HepG2 (cell line): Measurements from ENCODE around the gene ECE2. TPM values are rescaled to one million over a fixed set of nuclear protein-coding genes. Genes with fewer than 3 reads are reported as not detected.

Experiments used
- ATF7-NPFF ChIP-seq: sonication (generic); formaldehyde crosslinking; IDR thresholded peaks from 2 replicates; pipeline ENCODE4 v1.8.1; 2023; ENCODE audit warnings: mild to moderate bottlenecking, low read depth, missing genetic modification reagents, moderate library complexity
- ELF4 ChIP-seq: sonication (generic); formaldehyde crosslinking; IDR thresholded peaks from 2 replicates; pipeline ENCODE4 v1.5.0; 2020; ENCODE audit warnings: missing genetic modification reagents, mild to moderate bottlenecking, moderate library complexity, borderline replicate concordance
- EP300 ChIP-seq, 3 experiments: sonication (generic) in 1 of 3; formaldehyde crosslinking in 1 of 3; IDR thresholded peaks; 2 replicates each; pipeline versions ENCODE4 v1.5.1 to v1.6.1; 2011 to 2020; ENCODE audit warnings: low read depth in 2 of 3, low read length in 2 of 3, borderline replicate concordance in 1 of 3, improper control_type of control experiment in 1 of 3, mild to moderate bottlenecking in 1 of 3, missing genetic modification reagents in 1 of 3, moderate library complexity in 1 of 3
- KLF15 ChIP-seq: sonication (generic); formaldehyde crosslinking; IDR thresholded peaks from 2 replicates; pipeline ENCODE4 v1.8.1; 2023; ENCODE audit warnings: borderline replicate concordance, mild to moderate bottlenecking, inconsistent platforms, missing genetic modification reagents, mixed read lengths
- MXD4 ChIP-seq: IDR thresholded peaks from 2 replicates; pipeline ENCODE4 v1.6.1; 2016; ENCODE audit warnings: mild to moderate bottlenecking, missing biosample characterization, missing genetic modification reagents
- SMAD9 ChIP-seq: sonication (generic); formaldehyde crosslinking; IDR thresholded peaks from 2 replicates; pipeline ENCODE4 v1.5.1; 2020; ENCODE audit warnings: mild to moderate bottlenecking, missing genetic modification reagents
- SP1 ChIP-seq, 2 experiments: fragments of 450-650 bp in 1 of 2; sonication (generic) in 1 of 2; formaldehyde crosslinking in 1 of 2; IDR thresholded peaks; 2 replicates each; pipeline versions ENCODE4 v1.4.0 to v1.6.1; 2016 to 2020; ENCODE audit warnings: missing genetic modification reagents in 1 of 2
- ZNF282 ChIP-seq: fragments of 450-650 bp; IDR thresholded peaks from 2 replicates; pipeline ENCODE4 v1.6.1; 2018; ENCODE audit not compliant: partially characterized antibody
- ZNF563 ChIP-seq: sonication (generic); formaldehyde crosslinking; IDR thresholded peaks from 2 replicates; pipeline ENCODE4 v1.8.0; 2022; ENCODE audit warnings: mild to moderate bottlenecking, moderate library complexity, missing genetic modification reagents
- ZNF607 ChIP-seq: sonication (generic); formaldehyde crosslinking; IDR thresholded peaks from 2 replicates; pipeline ENCODE4 v1.5.1; 2020; ENCODE audit warnings: missing genetic modification reagents, mild to moderate bottlenecking, borderline replicate concordance
- ZNF678 ChIP-seq: sonication (generic); formaldehyde crosslinking; IDR thresholded peaks from 2 replicates; pipeline ENCODE4 v1.4.0; 2020; ENCODE audit warnings: mild to moderate bottlenecking, missing genetic modification reagents
- polyA plus RNA-seq, 8 experiments: library from polyadenylated mRNA; depleted of rRNA in 3 of 8; stranded (reverse) in 7 of 8; unstranded in 1 of 8; fragments of >200 nt; fragmentation: Illumina TruSeq in 4 of 8; extraction: Trizol in 4 of 8; gene quantifications; 2 replicates each; pipeline versions ENCODE4 v1.2.1 to v1.2.3, GENCODE V29; 2011 to 2016; ENCODE audit warnings: low read depth in 4 of 8, missing spikeins in 1 of 8, mixed read lengths in 1 of 8; ENCODE audit not compliant: insufficient read depth in 1 of 8
- total RNA-seq, 5 experiments: library from RNA; depleted of rRNA; stranded (reverse); fragments of >200 nt; fragmentation: Illumina TruSeq; extraction: Trizol; gene quantifications; 2 replicates each; pipeline ENCODE4 v1.2.3, GENCODE V29; 2016; ENCODE audit warnings: low read depth in 1 of 5
- TF ChIP-seq, protein P1 (sequence below): sonication (generic); formaldehyde crosslinking; IDR thresholded peaks from 2 replicates; pipeline ENCODE4; 2020; ENCODE audit warnings: missing genetic modification reagents, mild to moderate bottlenecking, borderline replicate concordance
- TF ChIP-seq, protein P2 (sequence below): sonication (generic); formaldehyde crosslinking; IDR thresholded peaks from 2 replicates; pipeline ENCODE4 v1.4.0; 2020; ENCODE audit warnings: mild to moderate bottlenecking, missing genetic modification reagents
- TF ChIP-seq, protein P3 (sequence below): sonication (generic); formaldehyde crosslinking; conservative IDR thresholded peaks from 2 replicates; pipeline ENCODE4 v1.8.0; 2022; ENCODE audit warnings: missing genetic modification reagents
- TF ChIP-seq, protein P4 (sequence below): sonication (generic); formaldehyde crosslinking; IDR thresholded peaks from 2 replicates; pipeline ENCODE4 v1.4.0; 2020; ENCODE audit warnings: missing genetic modification reagents
- TF ChIP-seq, protein P5 (sequence below): sonication (generic); formaldehyde crosslinking; IDR thresholded peaks from 2 replicates; pipeline ENCODE4 v1.4.0; 2020; ENCODE audit warnings: mild to moderate bottlenecking, missing genetic modification reagents
- TF ChIP-seq, protein P6 (sequence below): sonication (generic); formaldehyde crosslinking; IDR thresholded peaks from 2 replicates; pipeline ENCODE4 v1.4.0; 2020; ENCODE audit warnings: missing genetic modification reagents, borderline replicate concordance

ECE2 gene
- total and polyA plus RNA-seq, 2 of the 13 experiments (the other 11 are each of a cell fraction or from before 2014, with no cell fraction given) = not detected

DNA sequence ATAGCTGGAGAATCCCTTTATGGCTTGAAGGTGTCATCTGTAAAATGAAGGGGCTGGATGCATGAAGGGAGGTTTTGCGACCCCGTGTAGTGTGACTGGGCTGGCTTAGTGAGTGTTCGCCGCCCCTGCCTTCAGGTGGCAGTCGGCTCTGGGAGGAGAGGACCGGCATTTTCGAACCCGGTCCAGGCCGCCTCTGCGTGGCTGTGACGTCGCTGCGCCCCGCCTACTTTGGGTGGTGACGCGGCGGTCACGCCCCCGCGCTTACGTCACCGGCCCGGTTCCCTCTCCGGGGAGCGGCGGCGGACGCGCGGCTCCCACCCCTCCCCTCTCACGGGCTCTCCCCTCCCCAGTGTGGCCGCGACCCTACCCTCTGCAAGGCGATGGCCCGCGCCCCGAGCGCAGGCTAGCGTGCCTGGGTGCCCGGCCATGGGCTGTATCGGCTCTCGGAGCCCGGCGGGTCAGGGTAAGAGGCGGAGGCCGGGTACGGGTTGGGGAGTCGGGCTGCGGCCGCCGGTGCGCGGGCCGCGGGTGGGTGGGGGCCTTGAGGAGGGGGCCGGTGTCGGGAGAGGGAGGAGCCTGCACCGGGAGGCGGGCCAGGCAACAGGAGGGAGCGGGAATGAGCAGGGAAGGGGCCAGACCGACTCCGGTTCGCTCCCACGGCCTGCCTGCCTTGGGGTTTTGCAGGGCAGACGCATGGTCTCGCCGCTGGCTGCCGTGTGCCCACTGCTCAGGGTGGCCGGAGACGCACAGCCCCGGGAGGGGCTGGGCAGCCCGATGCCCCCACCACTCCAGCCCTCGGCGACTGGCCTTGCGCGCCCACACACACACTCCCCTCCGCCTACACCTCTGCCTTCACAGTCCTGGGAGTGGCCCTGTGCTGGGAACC is 60.1 kb downstream of the ECE2 start (continued):
- TF ChIP-seq, protein P1, sequence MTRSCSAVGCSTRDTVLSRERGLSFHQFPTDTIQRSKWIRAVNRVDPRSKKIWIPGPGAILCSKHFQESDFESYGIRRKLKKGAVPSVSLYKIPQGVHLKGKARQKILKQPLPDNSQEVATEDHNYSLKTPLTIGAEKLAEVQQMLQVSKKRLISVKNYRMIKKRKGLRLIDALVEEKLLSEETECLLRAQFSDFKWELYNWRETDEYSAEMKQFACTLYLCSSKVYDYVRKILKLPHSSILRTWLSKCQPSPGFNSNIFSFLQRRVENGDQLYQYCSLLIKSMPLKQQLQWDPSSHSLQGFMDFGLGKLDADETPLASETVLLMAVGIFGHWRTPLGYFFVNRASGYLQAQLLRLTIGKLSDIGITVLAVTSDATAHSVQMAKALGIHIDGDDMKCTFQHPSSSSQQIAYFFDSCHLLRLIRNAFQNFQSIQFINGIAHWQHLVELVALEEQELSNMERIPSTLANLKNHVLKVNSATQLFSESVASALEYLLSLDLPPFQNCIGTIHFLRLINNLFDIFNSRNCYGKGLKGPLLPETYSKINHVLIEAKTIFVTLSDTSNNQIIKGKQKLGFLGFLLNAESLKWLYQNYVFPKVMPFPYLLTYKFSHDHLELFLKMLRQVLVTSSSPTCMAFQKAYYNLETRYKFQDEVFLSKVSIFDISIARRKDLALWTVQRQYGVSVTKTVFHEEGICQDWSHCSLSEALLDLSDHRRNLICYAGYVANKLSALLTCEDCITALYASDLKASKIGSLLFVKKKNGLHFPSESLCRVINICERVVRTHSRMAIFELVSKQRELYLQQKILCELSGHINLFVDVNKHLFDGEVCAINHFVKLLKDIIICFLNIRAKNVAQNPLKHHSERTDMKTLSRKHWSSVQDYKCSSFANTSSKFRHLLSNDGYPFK (CRISPR knock-in tag) = 0 out of 2 replicates have a peak, but pooled peaks have one; percentile 34
- TF ChIP-seq EP300 (IDR thresholded peaks at IDR 0.05; ENCODE audit: low read depth in 2 of 2, low read length in 2 of 2) = no peak; a peak in 1 of 4 replicates
- no peak; the same call in 1 of the 2 replicates for TF ChIP-seq EP300 (CRISPR knock-in tag; IDR thresholded peaks at IDR 0.05; ENCODE audit: borderline replicate concordance)
- peak; percentile 61; the same call in 1 of the 2 replicates for TF ChIP-seq ATF7-NPFF (CRISPR knock-in tag)
- no peak for TF ChIP-seq ELF4 (CRISPR knock-in tag)
- TF ChIP-seq, protein P2, sequence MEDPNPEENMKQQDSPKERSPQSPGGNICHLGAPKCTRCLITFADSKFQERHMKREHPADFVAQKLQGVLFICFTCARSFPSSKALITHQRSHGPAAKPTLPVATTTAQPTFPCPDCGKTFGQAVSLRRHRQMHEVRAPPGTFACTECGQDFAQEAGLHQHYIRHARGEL = no peak
- no peak for TF ChIP-seq ZNF563 (CRISPR knock-in tag)
- TF ChIP-seq ZNF282 = no peak
- TF ChIP-seq MXD4 = 0 out of 2 replicates have a peak, but pooled peaks have one; percentile 43
- no peak for TF ChIP-seq SP1 (IDR thresholded peaks at IDR 0.05)
- TF ChIP-seq SP1 (CRISPR knock-in tag; IDR thresholded peaks at IDR 0.05) = peak; percentile 98
- TF ChIP-seq SMAD9 (CRISPR knock-in tag) = no peak
- TF ChIP-seq, protein P3, sequence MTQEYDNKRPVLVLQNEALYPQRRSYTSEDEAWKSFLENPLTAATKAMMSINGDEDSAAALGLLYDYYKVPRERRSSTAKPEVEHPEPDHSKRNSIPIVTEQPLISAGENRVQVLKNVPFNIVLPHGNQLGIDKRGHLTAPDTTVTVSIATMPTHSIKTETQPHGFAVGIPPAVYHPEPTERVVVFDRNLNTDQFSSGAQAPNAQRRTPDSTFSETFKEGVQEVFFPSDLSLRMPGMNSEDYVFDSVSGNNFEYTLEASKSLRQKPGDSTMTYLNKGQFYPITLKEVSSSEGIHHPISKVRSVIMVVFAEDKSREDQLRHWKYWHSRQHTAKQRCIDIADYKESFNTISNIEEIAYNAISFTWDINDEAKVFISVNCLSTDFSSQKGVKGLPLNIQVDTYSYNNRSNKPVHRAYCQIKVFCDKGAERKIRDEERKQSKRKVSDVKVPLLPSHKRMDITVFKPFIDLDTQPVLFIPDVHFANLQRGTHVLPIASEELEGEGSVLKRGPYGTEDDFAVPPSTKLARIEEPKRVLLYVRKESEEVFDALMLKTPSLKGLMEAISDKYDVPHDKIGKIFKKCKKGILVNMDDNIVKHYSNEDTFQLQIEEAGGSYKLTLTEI (CRISPR knock-in tag) = no peak
- no peak for TF ChIP-seq ZNF678 (CRISPR knock-in tag)
- TF ChIP-seq, protein P4, sequence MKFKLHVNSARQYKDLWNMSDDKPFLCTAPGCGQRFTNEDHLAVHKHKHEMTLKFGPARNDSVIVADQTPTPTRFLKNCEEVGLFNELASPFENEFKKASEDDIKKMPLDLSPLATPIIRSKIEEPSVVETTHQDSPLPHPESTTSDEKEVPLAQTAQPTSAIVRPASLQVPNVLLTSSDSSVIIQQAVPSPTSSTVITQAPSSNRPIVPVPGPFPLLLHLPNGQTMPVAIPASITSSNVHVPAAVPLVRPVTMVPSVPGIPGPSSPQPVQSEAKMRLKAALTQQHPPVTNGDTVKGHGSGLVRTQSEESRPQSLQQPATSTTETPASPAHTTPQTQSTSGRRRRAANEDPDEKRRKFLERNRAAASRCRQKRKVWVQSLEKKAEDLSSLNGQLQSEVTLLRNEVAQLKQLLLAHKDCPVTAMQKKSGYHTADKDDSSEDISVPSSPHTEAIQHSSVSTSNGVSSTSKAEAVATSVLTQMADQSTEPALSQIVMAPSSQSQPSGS (CRISPR knock-in tag) = peak; percentile 83
- no peak; the same call in 1 of the 2 replicates for TF ChIP-seq ZNF607 (CRISPR knock-in tag)
- TF ChIP-seq KLF15 (CRISPR knock-in tag) = no peak
- TF ChIP-seq, protein P5, sequence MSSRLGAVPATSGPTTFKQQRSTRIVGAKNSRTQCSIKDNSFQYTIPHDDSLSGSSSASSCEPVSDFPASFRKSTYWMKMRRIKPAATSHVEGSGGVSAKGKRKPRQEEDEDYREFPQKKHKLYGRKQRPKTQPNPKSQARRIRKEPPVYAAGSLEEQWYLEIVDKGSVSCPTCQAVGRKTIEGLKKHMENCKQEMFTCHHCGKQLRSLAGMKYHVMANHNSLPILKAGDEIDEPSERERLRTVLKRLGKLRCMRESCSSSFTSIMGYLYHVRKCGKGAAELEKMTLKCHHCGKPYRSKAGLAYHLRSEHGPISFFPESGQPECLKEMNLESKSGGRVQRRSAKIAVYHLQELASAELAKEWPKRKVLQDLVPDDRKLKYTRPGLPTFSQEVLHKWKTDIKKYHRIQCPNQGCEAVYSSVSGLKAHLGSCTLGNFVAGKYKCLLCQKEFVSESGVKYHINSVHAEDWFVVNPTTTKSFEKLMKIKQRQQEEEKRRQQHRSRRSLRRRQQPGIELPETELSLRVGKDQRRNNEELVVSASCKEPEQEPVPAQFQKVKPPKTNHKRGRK = 0 out of 2 replicates have a peak, but pooled peaks have one; percentile 36
- TF ChIP-seq, protein P6, sequence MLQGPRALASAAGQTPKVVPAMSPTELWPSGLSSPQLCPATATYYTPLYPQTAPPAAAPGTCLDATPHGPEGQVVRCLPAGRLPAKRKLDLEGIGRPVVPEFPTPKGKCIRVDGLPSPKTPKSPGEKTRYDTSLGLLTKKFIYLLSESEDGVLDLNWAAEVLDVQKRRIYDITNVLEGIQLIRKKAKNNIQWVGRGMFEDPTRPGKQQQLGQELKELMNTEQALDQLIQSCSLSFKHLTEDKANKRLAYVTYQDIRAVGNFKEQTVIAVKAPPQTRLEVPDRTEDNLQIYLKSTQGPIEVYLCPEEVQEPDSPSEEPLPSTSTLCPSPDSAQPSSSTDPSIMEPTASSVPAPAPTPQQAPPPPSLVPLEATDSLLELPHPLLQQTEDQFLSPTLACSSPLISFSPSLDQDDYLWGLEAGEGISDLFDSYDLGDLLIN (CRISPR knock-in tag) = no peak
